ENCODE results near the gene CLCF1. TPM values are rescaled to one million over a fixed set of nuclear protein-coding genes. Genes with fewer than 3 reads are reported as not detected.

Gene CLCF1
- total and polyA plus RNA-seq, 2 of the 13 experiments (the other 11 are each of a cell fraction or from before 2014, with no cell fraction given), result 0.49 to 0.78 TPM

GRCh38 chr11:67349928-67350465 is 23.4 kb downstream of the CLCF1 start (continued):
- no peak for TF ChIP-seq CTCF (CRISPR knock-in tag; IDR thresholded peaks at IDR 0.05)

GRCh38 chr11:67349457-67349856 is 23.9 kb downstream of the CLCF1 start:
- Histone ChIP-seq H4K20me1 (ENCODE audit: insufficient read depth, low read length) (no peaks in the 10 kb centered on the region), H3K27me3 (ENCODE audit: control insufficient read depth in 1 of 2, insufficient read depth in 2 of 2, low read length in 2 of 2) (no peaks in the 10 kb centered on the region), H3K4me3 (replicated peaks in 1 of 3; ENCODE audit: insufficient read depth in 1 of 3, low read depth in 2 of 3, low read length in 3 of 3) (no peak overlapping the region), H3K79me2 (ENCODE audit: insufficient read depth, low read length) (no peaks in the 10 kb centered on the region), H3K36me3 (replicated peaks in 1 of 2; ENCODE audit: control insufficient read depth in 1 of 2, insufficient read depth in 2 of 2, low read length in 2 of 2) (no peaks in the 10 kb centered on the region), H3K4me2 (ENCODE audit: low read depth, low read length) (no peak overlapping the region), H3K9ac (ENCODE audit: insufficient read depth, low read depth, low read length) (no peak overlapping the region), H3K9me3 (ENCODE audit: low read length) (no peaks in the 10 kb centered on the region), H3K27ac (ENCODE audit: extremely low read length, insufficient read depth, low read length) (no peak overlapping the region), H2AFZ (ENCODE audit: low read length) (no peak overlapping the region), H3K4me1 (ENCODE audit: insufficient read depth, low read length) (peaks cover 32% of the 10 kb centered on the region)
- intact Hi-C loops (cut with micrococcal nuclease; ENCODE audit: unreplicated experiment), result no loop called here
- BruUV-seq (replicated peaks), result no TSS peak
- DNase-seq (ENCODE audit: low spot score) (no peak), FAIRE-seq (no peak), ATAC-seq (no peak)
- 81% methylated on average over 2 of the region's 2 CpGs for WGBS (ENCODE audit: low lambda C conversion rate)
- CTCF ChIA-PET (ENCODE audit: low intra/inter-chr PET ratio, low total read pairs), result interaction anchor here (2.6 kb wide), 1 partner anchor 33 kb away, joined by 25 read pairs; no protein-coding TSS in a partner anchor
- in situ Hi-C loops (cut with HindIII; ENCODE audit: extremely low pct_ligation_motif_present, low pct_unique_long_range_greater_than_20kb), result no loop called here
- POLR2A ChIA-PET, result interaction anchor here (9.7 kb wide), 1 partner anchor 29 kb away, joined by 365 read pairs; the partner anchor contains the start of gene CLCF1
- TF ChIP-seq ZNF317 (CRISPR knock-in tag; IDR thresholded peaks at IDR 0.05) (no peak), ZNF567 (CRISPR knock-in tag; IDR thresholded peaks at IDR 0.05; ENCODE audit: borderline replicate concordance) (no peak), ZBTB14 (CRISPR knock-in tag; IDR thresholded peaks at IDR 0.05) (no peak), SMARCC2 (IDR thresholded peaks at IDR 0.05) (no peak), PAX8 (CRISPR knock-in tag; IDR thresholded peaks at IDR 0.05; ENCODE audit: borderline replicate concordance) (no peak), PTBP1 (IDR thresholded peaks at IDR 0.05; ENCODE audit: low read depth, low read length, poor library complexity, severe bottlenecking) (no peak), PATZ1 (CRISPR knock-in tag; IDR thresholded peaks at IDR 0.05) (no peak), ISX (CRISPR knock-in tag; conservative IDR thresholded peaks at IDR 0.05) (no peak), ZNF891 (CRISPR knock-in tag; IDR thresholded peaks at IDR 0.05) (no peak), ZNF788 (CRISPR knock-in tag; IDR thresholded peaks at IDR 0.05; ENCODE audit: borderline replicate concordance) (no peak), NFAT5 (CRISPR knock-in tag; IDR thresholded peaks at IDR 0.05) (no peak)

All from HepG2 (cell line).